PC-9 (cell line): Measurements from ENCODE around the gene PRR5L. TPM values are rescaled to one million over a fixed set of nuclear protein-coding genes. Genes with fewer than 3 reads are reported as not detected.

Experiments
- BruUV-seq: library from RNA; stranded (reverse); fragments of 400-500 nt; replicated peaks from 2 replicates; lab custom pipeline; 2021; lab: Mats Ljungman, UMichigan
- CTCF ChIA-PET: fragments of 300-600 bp; sonication (Branson Sonifier 250); formaldehyde crosslinking; loops from one replicate; lab custom pipeline; 2022; ENCODE audit warnings: antibody characterized with exemption; lab: Charles Lee
- POLR2A ChIA-PET: fragments of 300-600 bp; sonication (Branson Sonifier 250); formaldehyde crosslinking; loops from one replicate; lab custom pipeline; 2022; ENCODE audit warnings: antibody characterized with exemption; ENCODE audit not compliant: unreplicated experiment; lab: Charles Lee
- DNase-seq, 2 experiments: peaks; one replicate each; pipeline versions ENCODE4 v3.0.0 to v3.0.0-alpha.2; 2015 to 2022; ENCODE audit warnings: mixed read lengths in 1 of 2
- H2AFZ ChIP-seq: fragments of 200-600 bp; sonication (generic); 2 replicates; pipeline ENCODE4 v1.8.1; 2017; ENCODE audit warnings: antibody characterized with exemption
- H3F3A ChIP-seq: fragments of 200-600 bp; sonication (generic); 2 replicates; pipeline ENCODE4 v1.8.1; 2017; ENCODE audit warnings: antibody characterized with exemption, mild to moderate bottlenecking, low read depth; ENCODE audit not compliant: insufficient read depth
- H3K27ac ChIP-seq: fragments of 200-600 bp; sonication (generic); 2 replicates; pipeline ENCODE4 v1.6.1; 2016; ENCODE audit warnings: mixed run types
- H3K27me3 ChIP-seq: fragments of 200-600 bp; sonication (generic); 2 replicates; pipeline ENCODE4 v1.6.1; 2016; ENCODE audit warnings: low read depth, mixed run types; ENCODE audit not compliant: insufficient read depth
- H3K36me3 ChIP-seq: fragments of 200-600 bp; sonication (generic); 2 replicates; pipeline ENCODE4 v1.6.1; 2016; ENCODE audit warnings: low read depth, mixed run types
- H3K4me1 ChIP-seq: fragments of 200-600 bp; sonication (generic); replicated peaks from 2 replicates; pipeline ENCODE4 v1.6.1; 2016; ENCODE audit warnings: mixed run types; ENCODE audit not compliant: insufficient read depth
- H3K4me2 ChIP-seq: fragments of 200-600 bp; sonication (generic); 2 replicates; pipeline ENCODE4 v1.6.1; 2017; ENCODE audit warnings: mixed run types
- H3K4me3 ChIP-seq: fragments of 200-600 bp; sonication (generic); 2 replicates; pipeline ENCODE4 v1.6.1; 2016; ENCODE audit warnings: mixed run types
- H3K79me2 ChIP-seq: fragments of 200-600 bp; sonication (generic); 2 replicates; pipeline ENCODE4 v1.6.1; 2017; ENCODE audit warnings: low read depth, mixed run types
- H3K9me2 ChIP-seq: fragments of 200-600 bp; sonication (generic); 2 replicates; pipeline ENCODE4 v1.8.1; 2017; ENCODE audit warnings: mild to moderate bottlenecking; ENCODE audit not compliant: insufficient read depth
- H3K9me3 ChIP-seq: fragments of 200-600 bp; sonication (generic); 2 replicates; pipeline ENCODE4 v1.8.1; 2016; ENCODE audit warnings: low read depth; ENCODE audit not compliant: insufficient read depth
- H4K20me1 ChIP-seq: fragments of 200-600 bp; sonication (generic); 2 replicates; pipeline ENCODE4 v1.8.1; 2017; ENCODE audit not compliant: insufficient read depth
- CTCF ChIP-seq: fragments of 200-600 bp; sonication (generic); conservative IDR thresholded peaks from 2 replicates; pipeline ENCODE4 v1.6.1; 2017; ENCODE audit warnings: mixed run types, antibody characterized with exemption, mild to moderate bottlenecking, moderate library complexity
- EZH2 ChIP-seq: fragments of 200-600 bp; sonication (generic); IDR thresholded peaks from 2 replicates; pipeline ENCODE4 v1.8.0; 2017; ENCODE audit warnings: antibody characterized with exemption, low read depth
- intact Hi-C: fragments of 100-400 bp; cut with micrococcal nuclease; formaldehyde crosslinking; loops from one replicate; pipeline ENCODE4 v1.10.0; 2022; ENCODE audit not compliant: unreplicated experiment
- total RNA-seq: library from RNA; stranded (reverse); gene quantifications from 2 replicates; pipeline ENCODE4 v1.2.3, GENCODE V29; 2021

Gene PRR5L
- total RNA-seq, 1 experiment from 2014 or later: 5.1 TPM

GRCh38 chr11:36361901-36362391 lies 65.9 kb downstream of the PRR5L start:
- peaks cover 39% of the 10 kb centered on the region for H3K4me1 ChIP-seq
- peak; percentile 66 to 87 for DNase-seq
- peaks cover 9% of the 10 kb centered on the region for H3F3A ChIP-seq
- no peaks in the 10 kb centered on the region for H4K20me1 ChIP-seq
- H3K27ac ChIP-seq: peak overlapping the region; percentile 61
- no TSS peak for BruUV-seq
- ChIA-PET POLR2A (no interaction called here), CTCF (no interaction called here)
- H3K9me2 ChIP-seq: no peaks in the 10 kb centered on the region
- no peaks in the 10 kb centered on the region for H3K27me3 ChIP-seq
- no peaks in the 10 kb centered on the region for H3K36me3 ChIP-seq
- no peaks in the 10 kb centered on the region for H3K79me2 ChIP-seq
- H2AFZ ChIP-seq: peak overlapping the region; percentile 25; the same call in 1 of the 2 replicates
- H3K4me3 ChIP-seq: peak overlapping the region; percentile 36; the same call in 1 of the 2 replicates
- intact Hi-C loops: loop anchor here (5.0 kb wide), 1 partner anchor 85 kb away; no protein-coding TSS in a partner anchor
- no peaks in the 10 kb centered on the region for H3K9me3 ChIP-seq
- H3K4me2 ChIP-seq: peak overlapping the region; percentile 64
- TF ChIP-seq EZH2: no peak
- no peak for TF ChIP-seq CTCF

GRCh38 chr11:36362902-36363301 lies 66.8 kb downstream of the PRR5L start:
- no peaks in the 10 kb centered on the region for H3K9me3 ChIP-seq
- no peaks in the 10 kb centered on the region for H3K27me3 ChIP-seq
- no peak overlapping the region for H3K4me3 ChIP-seq
- peaks cover 9% of the 10 kb centered on the region for H3F3A ChIP-seq
- H3K79me2 ChIP-seq: no peaks in the 10 kb centered on the region
- peak overlapping the region; percentile 55 for H3K27ac ChIP-seq
- BruUV-seq: TSS peak; percentile 37
- no peak overlapping the region for H2AFZ ChIP-seq
- DNase-seq: peak; percentile 34 to 63
- H3K4me2 ChIP-seq: peak overlapping the region; percentile 64
- no peaks in the 10 kb centered on the region for H3K9me2 ChIP-seq
- no peaks in the 10 kb centered on the region for H3K36me3 ChIP-seq
- intact Hi-C loops: loop anchor here (5.0 kb wide), 1 partner anchor 84 kb away; no protein-coding TSS in a partner anchor
- peaks cover 39% of the 10 kb centered on the region for H3K4me1 ChIP-seq
- ChIA-PET CTCF (no interaction called here), POLR2A (interaction anchor here (0.6 to 0.7 kb wide), 2 partner anchors 15 to 16 kb away, joined by 5 to 9 read pairs; no protein-coding TSS in a partner anchor)
- H4K20me1 ChIP-seq: no peaks in the 10 kb centered on the region
- no peak for TF ChIP-seq CTCF
- no peak for TF ChIP-seq EZH2

- peak overlapping the region; percentile 27 for H3K27ac ChIP-seq
- no peaks in the 10 kb centered on the region for H3K9me2 ChIP-seq
- DNase-seq: peak; percentile 30 to 73
- TF ChIP-seq EZH2 (no peak), CTCF (no peak)
- no peak overlapping the region for H3K4me3 ChIP-seq
- no peaks in the 10 kb centered on the region for H4K20me1 ChIP-seq
- peak overlapping the region; percentile 23 for H3K4me2 ChIP-seq
- H3K36me3 ChIP-seq: no peaks in the 10 kb centered on the region
- no peaks in the 10 kb centered on the region for H3K79me2 ChIP-seq
- intact Hi-C loops: loop anchor here (5.0 kb wide), 1 partner anchor 84 kb away; no protein-coding TSS in a partner anchor
- no TSS peak for BruUV-seq
- H3F3A ChIP-seq: peaks cover 9% of the 10 kb centered on the region
- no peaks in the 10 kb centered on the region for H3K27me3 ChIP-seq
- no peaks in the 10 kb centered on the region for H3K9me3 ChIP-seq
- POLR2A ChIA-PET: interaction anchor here (0.6 to 0.7 kb wide), 2 partner anchors 14 to 17 kb away, joined by 5 to 9 read pairs; no protein-coding TSS in a partner anchor
- CTCF ChIA-PET: interaction anchor here (1.0 kb wide), 1 partner anchor 14 kb away, joined by 4 read pairs; no protein-coding TSS in a partner anchor
- H3K4me1 ChIP-seq: peaks cover 39% of the 10 kb centered on the region
- no peak overlapping the region for H2AFZ ChIP-seq
Observed at GRCh38 chr11:36363361-36364268, 67.5 kb downstream of the PRR5L start.
